Measurements from ENCODE around the gene GALNT1.

GALNT1 gene

GRCh38 chr18:35682281-35682867 is 100.8 kb downstream of the GALNT1 start:
- TF ChIP-seq, protein P1, sequence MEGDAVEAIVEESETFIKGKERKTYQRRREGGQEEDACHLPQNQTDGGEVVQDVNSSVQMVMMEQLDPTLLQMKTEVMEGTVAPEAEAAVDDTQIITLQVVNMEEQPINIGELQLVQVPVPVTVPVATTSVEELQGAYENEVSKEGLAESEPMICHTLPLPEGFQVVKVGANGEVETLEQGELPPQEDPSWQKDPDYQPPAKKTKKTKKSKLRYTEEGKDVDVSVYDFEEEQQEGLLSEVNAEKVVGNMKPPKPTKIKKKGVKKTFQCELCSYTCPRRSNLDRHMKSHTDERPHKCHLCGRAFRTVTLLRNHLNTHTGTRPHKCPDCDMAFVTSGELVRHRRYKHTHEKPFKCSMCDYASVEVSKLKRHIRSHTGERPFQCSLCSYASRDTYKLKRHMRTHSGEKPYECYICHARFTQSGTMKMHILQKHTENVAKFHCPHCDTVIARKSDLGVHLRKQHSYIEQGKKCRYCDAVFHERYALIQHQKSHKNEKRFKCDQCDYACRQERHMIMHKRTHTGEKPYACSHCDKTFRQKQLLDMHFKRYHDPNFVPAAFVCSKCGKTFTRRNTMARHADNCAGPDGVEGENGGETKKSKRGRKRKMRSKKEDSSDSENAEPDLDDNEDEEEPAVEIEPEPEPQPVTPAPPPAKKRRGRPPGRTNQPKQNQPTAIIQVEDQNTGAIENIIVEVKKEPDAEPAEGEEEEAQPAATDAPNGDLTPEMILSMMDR (IDR thresholded peaks at IDR 0.05; ENCODE audit: poor library complexity, severe bottlenecking), result no peak
- no peak for DNase-seq (ENCODE audit: low spot score)
- H3K36me3 ChIP-seq (ENCODE audit: low read depth), result peaks cover 36% of the 10 kb centered on the region
- no peaks in the 10 kb centered on the region for H3K4me1 ChIP-seq (ENCODE audit: insufficient read depth, poor library complexity, severe bottlenecking)
- no peaks in the 10 kb centered on the region for H3K27me3 ChIP-seq (ENCODE audit: insufficient read depth, poor library complexity, severe bottlenecking)
- no peak overlapping the region for H3K4me3 ChIP-seq (ENCODE audit: severe bottlenecking)
- ATAC-seq (ENCODE audit: low read depth), result no peak
- no peak overlapping the region for H3K27ac ChIP-seq (ENCODE audit: poor library complexity, severe bottlenecking)
- H3K9me3 ChIP-seq (ENCODE audit: severe bottlenecking), result no peaks in the 10 kb centered on the region

DNA sequence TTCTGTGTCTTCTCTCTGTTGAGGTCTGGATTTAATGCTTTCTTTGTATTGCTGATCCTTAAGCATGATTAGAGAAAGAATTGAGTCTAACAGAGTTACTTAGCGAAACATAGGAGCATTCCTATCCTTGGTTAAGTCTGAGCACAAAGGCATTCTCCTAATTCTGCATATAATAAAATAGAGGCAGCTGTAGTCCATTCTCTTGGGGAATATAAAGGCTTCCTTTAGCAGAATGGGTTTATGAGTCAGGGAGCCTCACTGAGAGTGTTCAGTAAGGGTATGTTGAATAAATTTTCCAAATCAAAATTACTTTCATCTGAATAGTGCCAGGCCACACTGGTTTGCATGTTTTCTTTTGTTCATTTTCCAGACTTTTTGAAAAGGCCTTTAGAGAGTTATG is 101.5 kb downstream of the GALNT1 start:
- no peaks in the 10 kb centered on the region for H3K4me1 ChIP-seq (ENCODE audit: insufficient read depth, poor library complexity, severe bottlenecking)
- ATAC-seq (ENCODE audit: low read depth) (no peak), DNase-seq (ENCODE audit: low spot score) (no peak)
- no peak overlapping the region for H3K27ac ChIP-seq (ENCODE audit: poor library complexity, severe bottlenecking)
- no peaks in the 10 kb centered on the region for H3K27me3 ChIP-seq (ENCODE audit: insufficient read depth, poor library complexity, severe bottlenecking)
- no peak overlapping the region for H3K4me3 ChIP-seq (ENCODE audit: severe bottlenecking)
- H3K36me3 ChIP-seq (ENCODE audit: low read depth), result peaks cover 32% of the 10 kb centered on the region
- no peaks in the 10 kb centered on the region for H3K9me3 ChIP-seq (ENCODE audit: severe bottlenecking)
- TF ChIP-seq, protein P1 (IDR thresholded peaks at IDR 0.05; ENCODE audit: poor library complexity, severe bottlenecking), result no peak

DNA sequence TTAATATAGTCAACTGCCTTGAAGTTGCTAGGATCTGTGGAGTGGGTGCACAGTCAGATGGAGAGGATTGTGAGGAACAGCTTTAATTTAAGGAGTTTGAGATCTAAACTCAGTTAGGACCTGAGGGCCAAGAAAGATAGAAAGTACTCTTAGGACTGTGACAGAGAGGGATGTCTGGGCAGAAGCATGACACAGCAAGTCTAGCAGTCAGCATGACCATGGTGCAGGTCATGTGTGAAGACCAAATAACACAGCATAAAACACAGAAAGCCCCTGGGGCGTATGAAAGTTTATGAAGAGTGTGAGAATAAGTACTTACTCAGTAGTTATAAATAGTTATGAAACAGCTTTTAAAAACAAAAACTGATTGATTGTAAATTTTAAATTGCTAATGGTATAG is 107.2 kb downstream of the GALNT1 start:
- H3K4me1 ChIP-seq (ENCODE audit: insufficient read depth, poor library complexity, severe bottlenecking), result no peaks in the 10 kb centered on the region
- H3K27me3 ChIP-seq (ENCODE audit: insufficient read depth, poor library complexity, severe bottlenecking), result no peaks in the 10 kb centered on the region
- H3K27ac ChIP-seq (ENCODE audit: poor library complexity, severe bottlenecking), result no peak overlapping the region
- TF ChIP-seq, protein P1 (IDR thresholded peaks at IDR 0.05; ENCODE audit: poor library complexity, severe bottlenecking), result no peak
- no peak for DNase-seq (ENCODE audit: low spot score)
- no peak overlapping the region for H3K4me3 ChIP-seq (ENCODE audit: severe bottlenecking)
- no peaks in the 10 kb centered on the region for H3K9me3 ChIP-seq (ENCODE audit: severe bottlenecking)
- H3K36me3 ChIP-seq (ENCODE audit: low read depth), result peaks cover 36% of the 10 kb centered on the region
- no peak for ATAC-seq (ENCODE audit: low read depth)

DNA sequence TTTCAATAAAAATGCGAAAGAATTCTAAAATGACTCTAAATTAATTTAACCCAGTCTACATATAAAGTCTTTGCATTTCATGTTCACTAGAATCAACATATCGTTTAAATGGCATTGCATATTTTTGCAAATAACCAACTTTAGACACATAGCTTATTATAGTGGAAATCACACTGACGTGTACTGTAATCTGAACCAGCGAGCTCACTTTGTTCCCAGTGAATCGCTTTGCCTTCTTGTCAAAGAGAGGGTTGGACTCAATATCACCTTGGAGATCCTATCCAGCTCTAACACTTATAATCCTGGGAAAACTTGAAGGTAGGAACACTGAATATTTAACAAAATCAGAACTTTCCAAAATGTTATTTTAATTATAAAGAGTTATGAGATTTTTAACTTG is 108.2 kb downstream of the GALNT1 start:
- H3K27me3 ChIP-seq (ENCODE audit: insufficient read depth, poor library complexity, severe bottlenecking), result no peaks in the 10 kb centered on the region
- DNase-seq (ENCODE audit: low spot score) (no peak), ATAC-seq (ENCODE audit: low read depth) (no peak)
- H3K4me3 ChIP-seq (ENCODE audit: severe bottlenecking), result no peak overlapping the region
- H3K4me1 ChIP-seq (ENCODE audit: insufficient read depth, poor library complexity, severe bottlenecking), result no peaks in the 10 kb centered on the region
- H3K36me3 ChIP-seq (ENCODE audit: low read depth), result peaks cover 36% of the 10 kb centered on the region
- no peak overlapping the region for H3K27ac ChIP-seq (ENCODE audit: poor library complexity, severe bottlenecking)
- TF ChIP-seq, protein P1 (IDR thresholded peaks at IDR 0.05; ENCODE audit: poor library complexity, severe bottlenecking), result no peak
- H3K9me3 ChIP-seq (ENCODE audit: severe bottlenecking), result no peaks in the 10 kb centered on the region

DNA sequence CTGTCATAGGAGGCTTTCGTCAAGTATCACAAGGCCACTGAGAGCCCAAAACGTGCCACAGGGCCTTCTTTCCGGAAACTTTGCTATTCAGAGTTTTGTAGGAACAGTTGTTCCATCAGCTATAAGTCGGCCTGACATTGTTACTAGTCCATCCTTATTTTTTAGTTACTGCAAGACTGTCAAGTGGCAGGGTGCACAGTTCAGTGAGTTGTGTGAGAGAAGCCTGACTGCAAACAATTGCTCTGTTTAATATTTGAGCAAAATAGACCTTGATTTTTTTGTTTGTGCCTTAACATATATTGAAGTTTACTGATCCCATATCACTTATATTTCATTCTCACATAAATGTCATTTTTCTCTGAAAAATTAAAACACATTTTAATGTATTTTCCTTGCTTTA is 110.1 kb downstream of the GALNT1 start:
- TF ChIP-seq, protein P1 (IDR thresholded peaks at IDR 0.05; ENCODE audit: poor library complexity, severe bottlenecking), result no peak
- peaks cover 32% of the 10 kb centered on the region for H3K36me3 ChIP-seq (ENCODE audit: low read depth)
- H3K27me3 ChIP-seq (ENCODE audit: insufficient read depth, poor library complexity, severe bottlenecking), result no peaks in the 10 kb centered on the region
- H3K27ac ChIP-seq (ENCODE audit: poor library complexity, severe bottlenecking), result no peak overlapping the region
- no peak overlapping the region for H3K4me3 ChIP-seq (ENCODE audit: severe bottlenecking)
- H3K4me1 ChIP-seq (ENCODE audit: insufficient read depth, poor library complexity, severe bottlenecking), result no peaks in the 10 kb centered on the region
- ATAC-seq (ENCODE audit: low read depth), result no peak
- H3K9me3 ChIP-seq (ENCODE audit: severe bottlenecking), result no peaks in the 10 kb centered on the region
- DNase-seq (ENCODE audit: low spot score), result no peak

All from RWPE2 (cell line).